Measurements from ENCODE around the gene ARHGEF12.

The ARHGEF12 gene

GRCh38 chr11:120517390-120517761 lies 181.2 kb downstream of the ARHGEF12 start:
- DNase-seq (ENCODE audit: low read depth): no peak

GRCh38 chr11:120517801-120518291 lies 181.6 kb downstream of the ARHGEF12 start:
- DNase-seq (ENCODE audit: low read depth): no peak

- DNase-seq (ENCODE audit: low read depth): no peak
Measured at GRCh38 chr11:120518356-120518755, 182.1 kb downstream of the ARHGEF12 start.

GRCh38 chr11:120519474-120519873 lies 183.3 kb downstream of the ARHGEF12 start:
- DNase-seq (ENCODE audit: low read depth): no peak

GRCh38 chr11:120520091-120520822 lies 184.0 kb downstream of the ARHGEF12 start:
- DNase-seq (ENCODE audit: low read depth): no peak

GRCh38 chr11:120521176-120521575 lies 185.0 kb downstream of the ARHGEF12 start:
- no peak for DNase-seq (ENCODE audit: low read depth)

GRCh38 chr11:120522021-120522420 lies 185.8 kb downstream of the ARHGEF12 start:
- no peak for DNase-seq (ENCODE audit: low read depth)

- DNase-seq (ENCODE audit: low read depth): no peak
Measured at GRCh38 chr11:120522736-120523135, 186.5 kb downstream of the ARHGEF12 start.

GRCh38 chr11:120523196-120523595 lies 187.0 kb downstream of the ARHGEF12 start:
- DNase-seq (ENCODE audit: low read depth): no peak

- DNase-seq (ENCODE audit: low read depth): no peak
Measured at GRCh38 chr11:120524536-120525085, 188.4 kb downstream of the ARHGEF12 start.

GRCh38 chr11:120525261-120526171 lies 189.3 kb downstream of the ARHGEF12 start:
- DNase-seq (ENCODE audit: low read depth): no peak

- DNase-seq (ENCODE audit: low read depth): no peak
Measured at GRCh38 chr11:120526241-120526640, 190.0 kb downstream of the ARHGEF12 start.

GRCh38 chr11:120527111-120527761 lies 191.0 kb downstream of the ARHGEF12 start:
- no peak for DNase-seq (ENCODE audit: low read depth)

GRCh38 chr11:120528749-120529148 lies 192.5 kb downstream of the ARHGEF12 start:
- no peak for DNase-seq (ENCODE audit: low read depth)

- DNase-seq (ENCODE audit: low read depth): no peak
Measured at GRCh38 chr11:120529214-120529613, 193.0 kb downstream of the ARHGEF12 start.

- no peak for DNase-seq (ENCODE audit: low read depth)
Measured at GRCh38 chr11:120529911-120530310, 193.7 kb downstream of the ARHGEF12 start.

GRCh38 chr11:120532082-120532831 lies 196.0 kb downstream of the ARHGEF12 start:
- no peak for DNase-seq (ENCODE audit: low read depth)

- no peak for DNase-seq (ENCODE audit: low read depth)
Measured at GRCh38 chr11:120532832-120533196, 196.6 kb downstream of the ARHGEF12 start.

GRCh38 chr11:120536091-120536796 lies 200.0 kb downstream of the ARHGEF12 start:
- DNase-seq (ENCODE audit: low read depth): no peak

GRCh38 chr11:120536797-120537169 lies 200.6 kb downstream of the ARHGEF12 start:
- no peak for DNase-seq (ENCODE audit: low read depth)

- DNase-seq (ENCODE audit: low read depth): no peak
Measured at GRCh38 chr11:120537996-120538395, 201.8 kb downstream of the ARHGEF12 start.
